GM21737 (cell line): ENCODE measurements around the gene ACOT2.
"Not testable (repeated sequence)": the region's sequence is repeated elsewhere in the genome, so short reads cannot be mapped to it uniquely, and the experiment has no call there.

ENCODE experiments used
- ATAC-seq: cut with Tn5 transposase; IDR thresholded peaks from one replicate; pipeline ENCODE4 v1.9.1; 2021; ENCODE audit warnings: mild to moderate bottlenecking, moderate library complexity; ENCODE audit not compliant: unreplicated experiment

The ACOT2 gene

DNA sequence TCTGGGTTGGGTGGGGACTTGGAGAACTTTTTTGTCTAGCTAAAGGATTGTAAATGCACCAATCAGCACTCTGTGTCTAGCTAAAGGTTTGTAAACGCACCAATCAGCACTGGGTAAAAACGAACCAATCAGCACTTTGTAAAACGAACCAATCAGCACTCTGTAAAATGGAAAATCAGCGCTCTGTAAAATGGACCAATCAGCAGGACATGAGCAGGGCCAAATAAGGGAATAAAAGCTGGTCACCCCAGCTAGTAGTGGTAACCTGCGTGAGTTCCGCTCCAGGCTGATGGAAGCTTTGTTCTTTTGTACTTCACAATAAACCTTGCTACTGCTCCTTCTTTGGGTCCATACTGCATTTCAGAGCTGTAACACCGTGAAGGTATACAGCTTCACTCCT, 1.7 kb upstream of the ACOT2 start:
- no peak for ATAC-seq

DNA sequence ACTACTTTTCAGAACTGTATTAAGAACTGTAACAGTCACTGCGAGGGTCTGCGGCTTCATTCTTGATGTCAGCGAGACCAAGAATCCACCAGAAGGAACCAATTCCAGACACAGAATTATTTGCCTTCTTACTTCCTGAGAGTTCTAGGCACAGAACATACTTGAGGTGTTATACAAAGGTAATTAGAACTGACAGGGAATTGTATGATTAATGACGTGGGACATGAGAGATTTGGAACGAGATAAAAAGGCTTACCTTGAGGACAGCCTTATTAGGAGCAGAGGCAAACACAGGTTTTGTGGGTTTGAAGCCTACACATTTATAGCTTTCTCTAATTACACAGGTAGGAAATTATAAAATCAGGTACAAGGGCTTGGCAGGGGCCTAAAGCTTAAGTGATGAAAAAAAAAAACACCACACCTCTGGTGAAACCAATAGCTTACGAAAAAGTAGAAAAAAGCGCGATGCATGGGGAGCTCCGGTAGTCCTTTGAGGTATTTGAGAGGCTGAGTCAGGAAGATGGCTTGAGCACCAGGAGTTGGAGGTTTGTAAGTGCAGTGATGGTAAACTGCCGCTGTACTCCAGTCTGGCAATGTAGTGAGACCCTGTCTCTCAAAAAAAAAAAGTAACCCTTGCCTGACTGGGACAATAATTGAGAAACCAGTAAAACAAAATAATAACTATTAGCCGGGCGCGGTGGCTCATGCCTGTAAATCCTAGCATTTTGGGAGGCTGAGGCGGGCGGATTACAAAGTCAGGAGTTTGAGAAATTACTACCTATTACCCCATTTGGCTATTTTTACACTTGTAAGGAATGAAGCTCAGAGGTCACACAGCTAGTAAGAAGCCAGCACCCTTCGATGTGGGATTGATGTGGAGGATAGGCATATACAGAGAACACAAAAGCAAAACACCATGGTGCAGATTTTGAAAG, 795 bp upstream of the ACOT2 start:
- ATAC-seq: no peak

DNA sequence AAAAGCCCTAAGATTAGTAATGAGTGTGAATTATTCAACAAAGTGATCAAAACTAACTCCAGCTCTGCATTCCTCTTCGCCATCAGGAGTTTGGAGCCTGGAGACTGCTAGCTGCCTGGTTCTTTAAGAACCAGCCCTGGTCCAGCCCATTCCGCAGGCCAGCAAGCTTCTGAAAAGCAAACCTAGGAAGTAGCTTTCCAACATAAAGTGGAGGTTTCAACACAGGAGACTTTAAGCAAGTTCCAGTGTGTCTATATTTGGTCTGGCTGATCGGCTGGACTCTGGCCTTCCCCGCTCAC, 178 bp upstream of the ACOT2 start:
- not testable (repeated sequence) for ATAC-seq

- peak; percentile 53 for ATAC-seq
Measured at GRCh38 chr14:73570913-73571312, 1.9 kb downstream of the ACOT2 start.

GRCh38 chr14:73573034-73573433, 4.0 kb downstream of the ACOT2 start:
- ATAC-seq: not testable (repeated sequence)

DNA sequence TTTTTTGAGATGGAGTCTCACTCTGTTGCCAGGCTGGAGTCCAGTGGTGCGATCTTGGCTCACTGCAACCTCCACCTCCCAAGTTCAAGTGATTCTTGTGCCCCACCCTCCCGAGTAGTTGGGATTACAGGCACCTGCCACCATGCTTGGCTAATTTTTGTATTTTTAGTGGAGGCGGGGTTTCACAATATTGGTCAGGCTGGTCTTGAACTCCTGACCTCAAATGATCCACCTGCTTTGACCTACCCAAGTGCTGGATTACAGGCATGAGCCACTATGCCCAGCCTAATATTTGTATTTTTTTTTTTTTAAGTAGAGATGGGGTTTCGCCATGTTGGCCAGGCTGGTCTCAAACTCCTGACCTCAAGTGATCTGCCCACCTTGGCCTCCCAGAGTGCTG, 4.7 kb downstream of the ACOT2 start:
- ATAC-seq: not testable (repeated sequence)

GRCh38 chr14:73574251-73574650, 5.2 kb downstream of the ACOT2 start:
- ATAC-seq: not testable (repeated sequence)

DNA sequence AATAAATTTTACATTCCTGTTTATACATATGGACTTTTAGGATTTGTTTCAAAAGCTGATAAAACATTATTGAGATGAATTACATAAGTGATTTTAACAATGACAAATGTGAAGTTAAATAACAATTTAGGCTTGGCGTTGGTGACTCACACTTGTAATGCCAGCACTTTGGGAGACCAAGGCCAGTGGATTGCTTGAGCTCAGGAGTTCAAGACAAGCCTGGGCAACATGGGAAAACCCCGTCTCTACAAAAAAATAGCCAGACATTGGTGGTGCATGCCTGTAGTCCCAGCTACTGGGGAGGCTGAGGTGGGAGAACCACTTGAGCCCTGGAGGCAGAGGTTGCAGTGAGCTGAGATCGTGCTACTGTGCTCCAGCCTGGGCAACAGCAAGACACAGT, 7.4 kb downstream of the ACOT2 start:
- ATAC-seq: no peak

- ATAC-seq: not testable (repeated sequence)
Measured at GRCh38 chr14:73577214-73577613, 8.2 kb downstream of the ACOT2 start.

DNA sequence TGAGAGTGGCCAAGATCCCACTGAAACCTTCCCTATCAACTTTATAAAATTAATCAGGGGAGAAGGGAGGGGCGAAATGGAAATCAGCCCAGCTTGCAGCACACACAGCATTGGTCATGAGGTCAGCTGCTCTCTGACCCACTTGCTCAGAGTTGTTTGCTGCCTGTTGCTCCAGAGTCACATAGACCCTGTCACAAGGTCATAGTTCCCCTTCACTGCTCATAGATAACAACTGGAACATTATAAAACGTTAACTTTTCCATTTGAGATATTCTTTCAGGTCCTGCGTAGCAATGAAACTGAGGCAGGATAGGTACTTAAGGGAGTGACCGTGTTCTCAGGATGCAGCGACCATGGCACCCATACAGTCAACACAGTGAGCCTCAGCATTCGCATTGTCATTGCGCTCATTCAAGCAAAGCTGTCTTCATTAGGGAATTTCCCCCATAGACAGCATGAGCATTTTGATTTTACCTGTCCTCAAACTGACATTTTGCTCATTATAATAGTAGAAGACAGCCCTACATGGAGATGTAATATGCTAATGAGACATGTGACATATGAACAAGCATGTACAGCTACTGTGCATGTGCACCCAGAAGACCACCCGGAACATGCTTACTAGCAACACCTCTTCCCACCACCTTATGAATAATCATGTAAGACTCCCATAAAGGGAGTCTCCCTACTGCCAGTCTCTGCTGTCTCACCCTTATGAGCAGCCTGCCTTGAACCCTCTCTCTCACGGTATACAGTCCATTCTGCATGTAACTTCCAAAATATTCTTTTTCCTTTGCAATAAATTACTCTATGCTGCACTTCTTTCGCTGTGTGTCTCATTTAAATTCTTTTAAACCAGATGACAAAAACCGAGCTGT, 13.3 kb downstream of the ACOT2 start:
- not testable (repeated sequence) for ATAC-seq

DNA sequence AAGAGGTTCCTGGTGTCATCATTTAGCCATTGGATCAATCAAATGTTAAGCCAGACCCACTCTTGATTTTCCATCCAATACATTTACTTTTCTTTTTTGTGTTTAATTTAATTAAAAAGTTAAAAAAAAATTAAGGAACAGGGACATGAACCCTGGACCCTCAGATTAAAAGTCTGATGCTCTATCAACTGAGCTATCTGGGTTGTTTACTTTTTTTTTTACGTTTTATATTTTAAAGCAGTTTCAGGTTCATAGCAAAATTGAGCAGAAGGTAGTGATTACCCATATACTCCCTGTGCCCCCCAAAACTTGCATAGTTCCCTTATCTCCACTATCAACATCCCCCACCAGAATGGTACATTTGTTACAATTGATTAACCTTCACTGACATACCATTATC, 19.7 kb downstream of the ACOT2 start:
- ATAC-seq: no peak

- ATAC-seq: no peak
Measured at GRCh38 chr14:73589116-73589515, 20.1 kb downstream of the ACOT2 start.

- not testable (repeated sequence) for ATAC-seq
Measured at GRCh38 chr14:73590673-73591004, 21.6 kb downstream of the ACOT2 start.

- ATAC-seq: peak; percentile 48
Measured at GRCh38 chr14:73591690-73592449, 22.9 kb downstream of the ACOT2 start, which contains the start of gene ACOT4. ACOT4 (plus strand) TSS chr14:73591873; CDS start chr14:73591960, 87 bp downstream.

GRCh38 chr14:73594491-73594890, 25.5 kb downstream of the ACOT2 start:
- no peak for ATAC-seq

GRCh38 chr14:73599499-73599898, 30.5 kb downstream of the ACOT2 start:
- ATAC-seq: no peak

GRCh38 chr14:73602994-73603393, 34.0 kb downstream of the ACOT2 start:
- no peak for ATAC-seq

GRCh38 chr14:73606271-73606670, 37.3 kb downstream of the ACOT2 start:
- no peak for ATAC-seq

DNA sequence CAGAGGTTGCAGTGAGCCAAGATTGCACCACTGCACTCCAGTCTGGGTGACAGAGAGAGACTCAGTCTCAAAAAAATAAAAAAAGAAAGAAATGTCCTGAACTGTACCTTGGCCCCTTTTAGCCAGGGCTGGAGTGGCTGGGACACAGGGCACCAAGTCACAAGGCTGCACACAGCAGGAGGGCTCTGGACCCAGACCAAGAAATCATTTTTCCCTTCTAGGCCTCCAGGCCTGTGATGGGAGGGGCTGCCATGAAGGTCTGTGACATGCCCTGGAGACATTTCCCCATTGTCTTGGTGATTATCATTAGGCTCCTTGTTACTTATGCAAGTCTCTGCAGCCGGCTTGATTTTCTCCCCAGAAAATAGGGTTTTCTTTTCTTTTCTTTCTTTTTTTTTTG, 38.2 kb downstream of the ACOT2 start:
- ATAC-seq: no peak

GRCh38 chr14:73610687-73611086, 41.7 kb downstream of the ACOT2 start:
- ATAC-seq: no peak
